OCI-LY3 (cell line): Measurements from ENCODE around the gene SLC35B2.

Source experiments
- EZH2phosphoT487 ChIP-seq: fragments of 200-600 bp; shearing (Covaris generic); IDR thresholded peaks from 2 replicates; pipeline ENCODE4 v1.6.1; 2018; ENCODE audit warnings: antibody characterized with exemption, mixed run types, low read depth
- TF ChIP-seq, protein P1 (sequence below): fragments of 200-600, 300-600 bp; sonication (generic); IDR thresholded peaks from 2 replicates; pipeline ENCODE4 v1.5.1; 2014; ENCODE audit warnings: antibody characterized with exemption, low read length, low read depth

DNA sequence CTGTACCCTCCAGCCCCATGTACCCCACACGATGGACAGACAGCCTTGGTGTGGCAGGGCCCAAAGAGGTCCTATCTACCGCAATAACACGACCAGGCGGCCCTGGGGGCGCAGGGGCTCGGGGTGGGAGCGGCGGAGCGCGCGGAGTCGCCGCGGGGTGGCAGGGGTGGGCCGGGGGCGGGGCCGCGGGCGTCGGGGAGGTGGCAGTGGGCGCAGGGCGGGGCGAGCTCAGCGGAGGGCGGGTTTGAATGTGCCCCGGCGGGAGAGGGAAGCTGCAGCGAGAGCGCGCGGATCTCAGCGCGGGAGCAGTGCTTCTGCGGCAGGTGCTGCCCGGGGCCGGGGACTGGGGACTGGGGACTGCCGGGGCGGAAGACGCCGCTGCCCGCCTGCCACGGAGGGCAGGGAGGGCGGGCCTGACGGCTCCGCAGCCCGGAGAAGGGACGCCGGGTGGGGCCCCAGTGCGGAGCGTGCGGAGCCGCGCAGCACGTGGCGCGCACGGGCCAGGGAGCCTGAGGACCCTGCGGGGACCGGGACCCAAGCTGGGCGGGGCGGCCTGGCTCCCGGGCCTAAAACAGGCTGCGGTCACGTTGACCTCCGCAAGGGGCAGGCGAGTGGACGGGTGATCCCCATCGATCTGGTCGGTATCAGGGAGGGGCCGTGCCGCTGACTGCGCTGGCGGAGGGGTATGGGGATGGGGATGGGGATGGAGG is 33.9 kb downstream of the SLC35B2 start, which contains the start of gene SLC29A1:
- TF ChIP-seq, protein P1, sequence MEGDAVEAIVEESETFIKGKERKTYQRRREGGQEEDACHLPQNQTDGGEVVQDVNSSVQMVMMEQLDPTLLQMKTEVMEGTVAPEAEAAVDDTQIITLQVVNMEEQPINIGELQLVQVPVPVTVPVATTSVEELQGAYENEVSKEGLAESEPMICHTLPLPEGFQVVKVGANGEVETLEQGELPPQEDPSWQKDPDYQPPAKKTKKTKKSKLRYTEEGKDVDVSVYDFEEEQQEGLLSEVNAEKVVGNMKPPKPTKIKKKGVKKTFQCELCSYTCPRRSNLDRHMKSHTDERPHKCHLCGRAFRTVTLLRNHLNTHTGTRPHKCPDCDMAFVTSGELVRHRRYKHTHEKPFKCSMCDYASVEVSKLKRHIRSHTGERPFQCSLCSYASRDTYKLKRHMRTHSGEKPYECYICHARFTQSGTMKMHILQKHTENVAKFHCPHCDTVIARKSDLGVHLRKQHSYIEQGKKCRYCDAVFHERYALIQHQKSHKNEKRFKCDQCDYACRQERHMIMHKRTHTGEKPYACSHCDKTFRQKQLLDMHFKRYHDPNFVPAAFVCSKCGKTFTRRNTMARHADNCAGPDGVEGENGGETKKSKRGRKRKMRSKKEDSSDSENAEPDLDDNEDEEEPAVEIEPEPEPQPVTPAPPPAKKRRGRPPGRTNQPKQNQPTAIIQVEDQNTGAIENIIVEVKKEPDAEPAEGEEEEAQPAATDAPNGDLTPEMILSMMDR: no peak; the same call in 1 of the 2 replicates
- no peak for TF ChIP-seq EZH2phosphoT487
